Activated CD4-positive, alpha-beta T cell treated with anti-CD3 and anti-CD28 coated beads, Interleukin-2, amount 50 U/mL, for 48 hours (primary cell): ENCODE measurements around the gene AMZ2.
"Not testable (repeated sequence)": the region's sequence is repeated elsewhere in the genome, so short reads cannot be mapped to it uniquely, and the experiment has no call there.

Experiments used
- DNase-seq, 2 experiments: peaks; one replicate each; pipeline ENCODE4 v3.0.0-alpha.2; 2020

Gene AMZ2, protein sequence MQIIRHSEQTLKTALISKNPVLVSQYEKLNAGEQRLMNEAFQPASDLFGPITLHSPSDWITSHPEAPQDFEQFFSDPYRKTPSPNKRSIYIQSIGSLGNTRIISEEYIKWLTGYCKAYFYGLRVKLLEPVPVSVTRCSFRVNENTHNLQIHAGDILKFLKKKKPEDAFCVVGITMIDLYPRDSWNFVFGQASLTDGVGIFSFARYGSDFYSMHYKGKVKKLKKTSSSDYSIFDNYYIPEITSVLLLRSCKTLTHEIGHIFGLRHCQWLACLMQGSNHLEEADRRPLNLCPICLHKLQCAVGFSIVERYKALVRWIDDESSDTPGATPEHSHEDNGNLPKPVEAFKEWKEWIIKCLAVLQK

DNA sequence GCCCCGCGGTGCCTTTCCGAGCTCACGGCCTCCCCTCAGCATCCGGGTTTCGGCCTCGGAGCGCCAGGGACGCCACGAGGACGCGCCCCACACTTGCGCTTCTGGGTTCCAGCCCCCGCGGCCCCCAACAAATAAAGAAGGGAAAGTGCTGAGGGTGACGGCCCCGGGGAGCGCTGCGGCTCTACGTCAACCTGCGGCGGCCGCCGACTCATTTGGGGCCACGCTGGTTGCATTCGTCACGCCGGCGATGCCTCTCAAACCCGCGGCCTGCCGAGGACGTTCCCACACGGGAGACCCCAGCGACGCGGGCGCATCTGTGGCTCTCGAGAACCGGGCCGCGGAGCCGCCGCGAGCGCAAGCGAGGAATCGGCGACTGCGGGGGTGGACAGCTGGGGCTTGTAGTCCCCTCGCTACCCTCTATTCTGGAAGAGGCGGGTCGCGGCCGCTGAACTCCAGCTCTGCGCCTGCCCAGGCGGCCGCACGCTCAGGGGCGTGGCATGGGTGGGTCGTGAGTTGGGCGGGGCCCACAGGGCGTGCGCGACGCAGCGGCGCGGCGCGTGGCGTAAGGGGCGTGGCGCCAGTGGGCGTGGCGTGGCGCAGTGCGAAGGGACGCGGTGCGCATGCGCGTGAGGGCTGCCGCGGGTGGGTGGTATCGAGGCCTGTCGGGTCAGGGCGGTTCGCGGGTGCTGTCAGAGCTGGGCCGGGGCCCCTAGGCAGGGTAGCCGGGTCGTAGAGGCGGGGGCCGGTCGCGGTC is at the start of gene AMZ2:
Gene AMZ2 (plus strand): TSS at position 599 of the 754 bp plus-strand sequence. CDS start 2,145 bp downstream, outside the sequence.
- DNase-seq: peak; percentile 97

DNA sequence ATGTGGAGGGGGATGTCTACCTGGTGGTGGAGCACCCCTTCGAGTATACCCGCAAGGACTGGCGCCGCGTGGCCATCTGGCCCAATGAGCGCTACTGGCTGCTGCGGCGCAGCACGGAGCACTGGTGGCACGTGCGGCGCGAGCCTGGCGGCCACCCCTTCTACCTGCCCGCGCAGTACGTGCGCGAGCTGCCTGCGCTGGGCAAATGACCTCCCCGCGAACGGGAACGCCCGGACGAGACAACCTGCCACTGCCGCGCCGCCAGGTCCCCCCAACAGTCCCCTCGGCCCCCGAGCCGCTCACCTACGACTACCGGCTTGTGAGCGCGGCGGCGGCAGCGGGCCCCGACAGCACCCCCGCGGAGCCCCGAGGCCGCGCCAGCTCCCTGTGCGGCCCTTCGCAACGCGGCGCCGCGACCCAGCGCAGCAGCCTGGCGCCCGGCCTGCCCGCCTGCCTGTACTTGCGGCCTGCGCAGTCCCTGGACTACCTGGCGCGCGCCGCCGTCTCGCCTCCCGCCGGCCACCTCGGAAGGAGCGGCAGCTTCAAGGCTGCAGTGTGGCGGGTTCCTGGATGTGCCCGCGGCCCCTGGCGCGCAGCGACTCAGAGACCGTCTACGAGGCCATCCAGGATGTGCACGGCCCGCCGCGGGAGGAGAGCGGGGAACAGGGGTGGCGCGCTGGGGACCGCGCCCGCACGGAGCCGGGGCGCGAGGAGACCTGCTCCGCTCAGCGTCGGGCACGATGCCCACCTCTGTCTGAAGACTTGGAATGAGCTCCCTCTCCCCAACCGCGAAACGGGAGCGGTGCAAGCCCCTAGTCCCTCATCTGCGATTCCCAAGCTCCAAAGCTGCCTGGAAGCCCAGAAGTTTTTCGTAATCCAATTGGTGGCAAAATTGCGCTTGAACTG is 48.7 kb upstream of the AMZ2 start:
- peak; percentile 51 to 60 for DNase-seq

DNA sequence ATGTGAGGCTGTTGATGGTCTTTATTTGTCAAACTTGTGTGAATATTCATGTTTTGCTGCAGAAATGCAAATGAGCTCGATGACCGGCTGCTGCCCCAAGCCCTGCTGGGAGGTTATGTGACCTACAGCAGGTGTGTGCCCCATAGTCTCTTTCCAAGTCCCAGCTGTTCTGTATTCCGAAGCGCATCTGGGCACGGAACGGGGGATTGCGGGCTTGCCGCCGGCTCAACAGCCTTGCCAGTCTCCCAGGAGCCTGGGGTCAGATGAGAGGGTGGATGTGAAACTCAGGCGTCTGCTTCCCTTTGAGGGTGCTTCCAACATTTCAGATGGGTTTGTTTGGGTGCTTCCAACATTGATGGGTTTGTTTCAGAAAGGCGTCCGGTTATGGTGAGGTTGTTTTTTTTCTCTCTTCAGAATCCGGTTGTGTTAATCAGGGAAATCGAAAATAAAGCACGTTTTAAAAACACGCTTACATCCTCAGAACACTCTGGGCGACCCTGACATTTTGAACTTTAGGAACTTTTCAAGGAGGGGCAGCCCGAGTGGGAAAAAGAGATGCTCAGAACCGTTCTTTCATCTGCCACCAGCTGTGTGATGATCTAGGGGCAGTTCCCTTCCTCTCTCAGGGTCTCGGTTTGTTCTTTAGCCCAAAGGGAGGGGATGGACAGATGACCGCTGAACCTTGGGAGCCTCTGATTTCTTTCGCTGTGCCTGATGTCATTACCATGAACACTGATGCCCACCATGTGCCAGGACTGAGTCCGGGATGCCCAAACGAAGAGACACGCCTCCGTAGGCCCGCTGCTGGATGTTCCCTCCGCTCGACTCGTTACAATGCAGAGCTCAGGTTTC is 47.8 kb upstream of the AMZ2 start:
- DNase-seq: peak; percentile 29 to 40

DNA sequence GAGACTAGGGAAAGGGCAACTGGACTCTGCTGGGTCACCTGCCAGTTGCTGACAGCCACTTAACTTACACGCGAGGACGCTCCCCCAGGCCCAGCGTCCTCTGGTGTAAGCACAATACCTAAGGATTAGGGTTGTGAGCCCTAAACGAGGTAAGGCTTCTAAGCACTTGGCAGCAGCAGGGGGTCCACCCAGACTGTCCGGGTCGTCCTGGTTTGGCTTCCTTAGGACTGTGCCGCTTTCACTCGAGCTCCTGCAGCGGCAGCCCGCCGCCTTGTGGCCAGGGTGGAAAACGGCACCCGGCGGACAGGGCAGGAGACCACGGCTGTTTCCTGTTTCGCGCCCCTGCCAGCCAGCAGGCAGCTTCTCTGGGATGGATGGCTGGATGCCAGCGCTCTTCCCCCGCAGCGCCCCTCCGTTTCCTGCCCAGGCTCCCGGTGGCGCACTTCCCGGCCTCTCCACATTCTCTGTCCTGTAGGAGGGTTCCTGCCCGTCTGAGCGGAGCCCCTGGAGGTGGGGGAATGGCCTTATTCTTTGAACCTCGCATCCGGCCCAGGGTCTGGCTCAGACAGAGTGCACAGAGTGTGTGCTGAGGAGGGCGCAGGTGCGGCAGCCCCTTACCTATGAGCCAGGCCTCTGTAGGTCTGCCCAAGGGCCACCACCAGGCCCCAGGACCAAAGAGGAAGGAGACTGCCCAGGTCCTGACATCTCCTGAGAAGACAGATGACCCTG is 47.0 kb upstream of the AMZ2 start:
- DNase-seq: peak; percentile 81 to 86

DNA sequence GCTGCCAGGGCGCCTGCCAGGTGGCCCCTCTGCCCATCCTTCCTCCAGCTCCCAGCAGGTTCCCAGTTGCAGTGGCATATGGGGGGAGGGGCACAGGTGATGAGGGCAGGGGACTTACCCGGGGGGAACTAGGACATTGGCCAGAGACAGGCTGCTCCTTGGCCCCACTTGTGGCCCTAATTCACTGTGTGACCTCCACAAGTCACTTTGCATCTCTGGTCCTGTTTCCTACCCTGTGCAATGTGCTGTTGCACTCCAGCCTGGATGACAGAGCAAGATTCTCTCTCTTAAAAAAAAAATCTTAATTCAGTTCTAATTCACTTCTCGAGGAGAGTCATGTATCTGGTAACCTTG is 46.4 kb upstream of the AMZ2 start:
- not testable (repeated sequence) for DNase-seq

DNA sequence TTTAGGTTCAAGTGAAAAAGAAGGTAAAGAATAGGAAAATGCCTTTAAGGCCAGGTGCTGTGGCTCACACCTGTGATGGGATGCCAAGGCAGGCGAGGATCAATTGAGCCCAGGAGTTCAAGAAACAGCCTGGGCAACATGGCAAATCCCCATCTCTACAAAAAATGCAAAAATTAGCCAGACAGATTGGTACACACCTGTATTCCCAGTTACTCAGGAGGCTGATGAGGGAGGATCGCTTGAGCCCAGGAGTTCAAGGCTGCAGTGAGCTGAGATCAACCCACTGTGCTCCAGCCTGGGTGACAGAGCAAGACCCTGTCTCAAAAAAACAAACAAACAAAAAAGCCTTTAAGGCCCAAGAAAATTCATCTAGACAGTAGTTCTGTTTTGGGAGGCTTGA is 45.5 kb upstream of the AMZ2 start:
- DNase-seq: not testable (repeated sequence)

DNA sequence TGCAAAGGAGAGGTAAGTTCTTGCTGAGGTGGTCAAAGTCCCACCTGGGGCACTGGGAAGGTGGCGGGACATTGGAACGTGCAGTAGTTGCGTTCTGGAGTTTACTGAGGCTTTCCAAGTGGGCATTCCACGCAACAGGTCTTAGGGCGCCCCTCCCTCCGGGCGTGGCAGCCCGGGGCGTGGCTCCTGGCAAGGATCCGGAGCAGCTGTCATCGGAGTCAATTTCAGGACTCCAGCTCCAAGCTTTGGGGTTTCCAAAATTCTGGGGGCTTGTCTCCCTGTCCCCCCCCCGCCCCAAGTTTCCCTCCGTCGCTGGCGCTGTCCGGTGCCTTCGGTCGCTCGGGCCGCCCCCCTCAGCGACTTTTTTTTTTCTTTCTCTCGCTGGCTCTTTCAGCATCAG is 43.1 kb upstream of the AMZ2 start:
- DNase-seq: peak; percentile 29 to 48

DNA sequence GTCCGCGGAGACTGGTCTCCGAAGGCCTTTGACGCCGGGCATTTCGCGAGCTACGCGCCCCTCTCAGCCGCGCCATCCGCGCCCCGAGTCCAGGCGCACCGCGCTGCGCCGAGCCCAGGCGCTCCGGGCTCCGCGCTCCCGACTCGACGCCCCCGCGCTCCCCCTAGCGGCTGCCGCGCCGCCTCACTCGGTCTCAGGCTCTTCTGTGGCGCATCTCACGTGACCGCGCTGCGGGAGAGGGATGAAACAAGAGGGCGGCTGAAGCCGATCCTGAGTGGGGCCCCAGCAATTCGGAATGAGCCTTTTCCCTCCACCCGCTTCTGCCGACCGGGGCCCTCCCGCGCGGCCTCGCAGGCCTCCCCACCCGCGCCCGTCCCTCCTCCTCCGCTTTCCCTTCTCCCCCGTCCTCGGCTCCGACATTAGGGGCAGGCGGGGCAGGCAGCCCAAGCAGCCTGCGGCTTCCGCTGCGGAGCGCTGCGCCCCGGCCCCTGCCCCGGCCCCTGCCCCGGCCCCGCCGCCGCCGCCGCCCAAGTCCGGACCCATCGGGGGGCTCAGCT is 42.5 kb upstream of the AMZ2 start:
- peak; percentile 92 to 94 for DNase-seq

DNA sequence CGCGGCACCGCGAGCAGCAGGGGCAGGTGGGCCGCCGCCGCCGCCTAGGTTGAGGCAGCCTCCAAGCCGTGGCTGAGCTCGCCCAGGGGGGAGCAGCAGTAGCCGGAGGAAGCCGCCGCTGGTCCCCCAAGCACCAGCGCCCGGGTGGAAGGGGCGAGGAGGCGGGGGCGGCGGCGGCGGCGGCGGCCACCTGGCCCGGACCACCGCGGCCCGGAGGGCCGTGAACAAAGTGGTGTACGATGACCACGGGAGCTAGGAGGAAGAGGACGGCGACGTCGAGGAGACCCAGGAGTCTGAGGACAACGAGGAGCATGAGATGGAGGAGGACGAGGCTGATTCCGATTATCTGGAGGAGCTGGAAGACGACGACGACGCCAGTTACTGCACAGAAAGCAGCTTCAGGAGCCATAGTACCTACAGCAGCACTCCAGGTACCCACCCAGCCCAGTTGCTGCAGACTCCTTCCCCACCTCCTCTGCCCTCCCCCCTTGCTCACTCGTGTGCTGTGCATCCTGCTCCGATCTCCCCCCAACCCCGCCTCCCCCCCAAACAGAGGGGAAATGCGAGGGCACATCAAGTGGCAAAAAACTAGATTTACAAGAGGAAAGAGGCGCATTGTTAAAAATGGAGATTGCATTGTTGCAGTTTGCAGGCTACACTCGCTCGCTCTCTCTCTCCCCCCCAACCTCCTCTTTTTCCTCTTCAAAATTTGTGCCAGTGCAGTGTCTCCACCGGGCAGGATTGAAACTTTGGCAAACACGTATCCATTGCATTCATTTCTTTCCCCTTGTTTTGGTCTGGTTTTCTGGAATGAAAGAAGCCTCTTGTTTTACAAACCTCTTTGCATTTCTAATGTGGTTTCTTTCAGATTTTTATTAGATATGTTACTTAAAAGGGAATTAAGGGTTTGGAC is 41.8 kb upstream of the AMZ2 start:
- DNase-seq: peak; percentile 31 to 41

DNA sequence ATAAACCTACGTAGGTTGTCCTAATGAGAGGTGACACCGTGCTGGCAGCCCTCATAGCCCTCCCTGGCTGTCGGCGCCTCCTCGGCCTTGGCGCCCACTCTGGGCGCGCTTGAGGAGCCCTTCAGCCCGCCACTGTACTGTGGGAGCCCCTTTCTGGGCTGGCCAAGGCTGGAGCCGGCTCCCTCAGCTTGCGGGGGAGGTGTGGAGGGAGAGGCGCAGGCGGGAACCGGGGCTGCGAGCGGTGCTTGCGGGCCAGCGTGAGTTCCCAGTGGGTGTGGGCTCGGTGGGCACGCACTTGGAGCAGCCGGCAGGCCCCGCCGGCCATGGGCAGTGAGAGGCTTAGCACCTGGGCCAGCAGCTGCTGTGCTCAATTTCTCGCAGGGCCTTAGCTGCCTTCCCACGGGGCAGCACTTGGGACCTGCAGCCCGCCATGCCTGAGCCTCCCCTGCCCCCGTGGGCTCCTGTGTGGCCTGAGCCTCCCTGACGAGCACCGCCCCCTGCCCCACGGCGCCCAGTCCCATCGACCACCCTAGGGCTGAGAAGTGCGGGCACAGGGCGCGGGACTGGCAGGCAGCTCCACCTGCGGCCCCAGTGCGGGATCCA is 40.1 kb upstream of the AMZ2 start:
- no peak for DNase-seq

DNA sequence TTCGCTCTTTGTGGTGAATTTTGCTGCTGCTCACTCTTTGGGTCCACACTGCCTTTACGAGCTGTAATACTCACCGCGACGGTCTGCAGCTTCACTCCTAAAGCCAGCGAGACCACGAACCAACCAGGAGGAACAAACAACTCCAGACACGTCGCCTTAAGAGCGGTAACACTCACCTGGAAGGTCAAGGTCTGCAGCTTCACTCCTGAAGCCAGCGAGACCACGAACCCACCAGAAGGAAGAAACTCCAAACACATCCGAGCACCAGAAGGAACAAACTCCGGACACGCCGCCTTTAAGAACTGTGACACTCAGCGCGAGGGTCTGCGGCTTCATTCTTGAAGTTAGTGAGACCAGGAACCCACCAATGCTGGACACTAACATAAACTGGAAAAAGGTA is 39.2 kb upstream of the AMZ2 start:
- DNase-seq: not testable (repeated sequence)

DNA sequence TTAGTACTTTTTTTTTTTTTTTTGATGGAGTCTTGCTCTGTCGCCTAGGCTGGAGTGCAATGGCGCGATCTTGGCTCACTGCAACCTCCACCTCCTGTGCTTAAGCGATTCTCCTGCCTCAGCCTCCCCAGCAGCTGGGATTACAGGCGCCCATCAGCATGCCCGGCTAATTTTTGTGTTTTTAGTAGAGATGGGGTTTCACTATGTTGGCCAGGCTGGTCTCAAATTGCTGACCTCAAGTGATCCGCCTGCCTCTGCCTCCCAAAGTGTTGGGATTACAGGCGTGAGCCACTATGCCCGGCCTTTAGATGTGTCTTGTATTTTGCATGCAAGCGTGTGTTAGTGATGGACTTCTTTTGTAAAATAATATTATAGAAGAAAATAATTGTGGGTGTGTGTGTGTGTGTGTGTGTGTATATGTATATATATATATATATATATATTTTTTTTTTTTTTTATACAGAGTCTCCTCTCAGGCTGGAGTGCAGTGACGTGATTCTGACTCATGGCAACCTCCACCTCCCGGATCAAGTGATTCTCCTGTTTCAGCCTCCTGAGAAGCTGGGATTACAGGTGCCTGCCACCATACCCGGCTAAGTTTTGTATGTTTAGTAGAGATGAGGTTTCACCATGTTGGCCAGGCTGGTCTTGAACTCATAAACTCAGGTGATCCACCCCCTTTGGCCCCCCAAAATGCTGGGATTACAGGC is 38.5 kb upstream of the AMZ2 start:
- DNase-seq: not testable (repeated sequence)

DNA sequence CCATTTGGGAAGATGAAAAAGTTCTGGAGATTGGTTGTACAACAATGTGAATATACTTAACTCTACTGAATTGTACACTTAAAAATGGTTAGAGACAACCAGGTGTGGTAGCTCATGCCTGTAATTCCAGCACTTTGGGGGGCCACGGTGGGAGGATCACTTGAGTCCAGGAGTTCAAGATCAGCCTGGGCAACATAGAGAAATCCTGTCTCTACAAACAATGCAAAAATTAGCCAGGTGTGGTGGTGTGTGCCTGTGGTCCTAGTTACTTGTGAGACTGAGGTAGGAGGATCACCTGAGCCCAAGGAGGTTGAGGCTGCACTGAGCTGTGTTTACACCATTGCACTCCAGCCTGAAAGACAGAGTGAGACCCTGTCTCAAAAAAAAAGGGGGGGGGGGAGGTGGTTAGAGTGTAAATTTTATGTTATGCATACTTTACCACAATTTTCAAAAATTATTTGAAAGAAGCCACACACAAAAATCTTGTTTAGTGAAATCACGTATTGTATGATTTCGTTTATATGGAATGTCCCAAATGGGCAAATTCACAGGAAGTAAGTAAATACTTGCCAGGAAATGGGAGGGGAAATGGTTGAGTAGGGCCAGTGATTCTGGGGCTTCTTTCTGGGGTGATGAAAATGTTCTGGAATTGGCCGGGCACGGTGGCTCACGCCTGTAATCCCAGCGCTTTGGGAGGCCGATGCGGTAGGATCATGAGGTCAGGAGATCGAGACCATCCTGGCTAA is 37.1 kb upstream of the AMZ2 start:
- no peak for DNase-seq

DNA sequence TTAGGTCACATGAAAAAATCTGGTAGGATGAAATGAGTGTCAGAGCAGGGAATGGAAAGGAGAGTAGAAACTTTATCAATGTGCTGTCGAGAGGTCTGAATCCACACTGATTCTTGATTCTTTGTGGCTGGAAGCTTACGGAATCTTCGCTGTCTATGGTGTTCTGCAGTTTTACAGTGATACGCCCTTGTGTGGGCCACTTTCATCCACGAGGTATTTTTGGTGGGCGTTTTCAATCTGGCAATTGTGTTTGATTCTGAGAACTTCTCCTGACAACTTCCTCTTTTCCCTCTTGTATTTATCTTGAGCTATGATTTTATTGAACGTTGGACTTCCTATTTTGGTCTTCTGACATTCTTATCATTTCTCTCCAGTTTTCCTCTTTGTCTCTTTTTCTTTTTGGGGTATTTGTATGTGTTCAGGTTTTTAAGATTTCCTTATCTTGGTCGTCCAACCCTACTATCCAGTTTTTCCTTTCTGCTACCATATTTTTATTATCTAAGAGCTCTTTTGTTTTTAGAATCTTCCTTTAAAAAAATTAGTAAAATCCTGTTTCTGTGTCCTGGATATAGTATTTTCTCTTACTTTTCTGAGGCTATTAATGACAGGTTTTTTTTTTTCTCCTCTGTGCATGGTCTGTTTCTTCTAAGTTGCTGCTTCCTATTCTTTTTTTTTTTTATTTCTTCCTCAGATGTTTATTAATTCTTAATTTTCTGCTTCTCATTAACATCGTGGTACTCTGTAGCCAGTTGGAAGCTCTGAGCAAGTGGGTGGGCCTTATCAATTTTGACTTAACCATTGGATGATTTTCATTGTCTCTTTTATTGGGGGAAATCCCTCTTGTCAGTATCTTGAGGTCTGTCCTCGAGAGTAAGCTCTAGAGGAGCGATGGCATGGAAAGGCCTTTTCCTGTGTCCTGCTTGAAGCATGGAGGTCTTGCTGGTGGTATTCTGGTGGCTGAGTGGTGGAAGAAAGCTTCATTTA is 34.1 kb upstream of the AMZ2 start:
- not testable (repeated sequence) for DNase-seq

DNA sequence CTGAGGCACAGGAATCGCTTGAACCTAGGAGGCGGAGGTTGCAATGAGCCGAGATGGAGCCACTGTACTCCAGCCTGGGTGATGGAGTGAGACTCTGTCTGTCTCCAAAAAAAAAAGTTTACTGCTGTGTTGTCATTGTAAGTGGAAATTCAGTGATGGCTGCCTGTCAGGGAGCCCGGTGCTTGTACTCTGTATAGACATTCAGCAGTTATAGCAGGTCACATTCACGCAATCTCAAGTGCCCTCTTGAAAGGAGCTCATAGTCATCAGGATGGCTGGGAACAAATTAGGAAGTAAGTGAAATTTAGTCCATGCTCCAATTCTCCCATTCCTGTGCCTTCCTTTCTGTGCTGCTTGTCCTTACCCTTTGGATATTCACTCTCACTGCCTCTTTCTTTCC is 32.4 kb upstream of the AMZ2 start:
- DNase-seq: not testable (repeated sequence)

DNA sequence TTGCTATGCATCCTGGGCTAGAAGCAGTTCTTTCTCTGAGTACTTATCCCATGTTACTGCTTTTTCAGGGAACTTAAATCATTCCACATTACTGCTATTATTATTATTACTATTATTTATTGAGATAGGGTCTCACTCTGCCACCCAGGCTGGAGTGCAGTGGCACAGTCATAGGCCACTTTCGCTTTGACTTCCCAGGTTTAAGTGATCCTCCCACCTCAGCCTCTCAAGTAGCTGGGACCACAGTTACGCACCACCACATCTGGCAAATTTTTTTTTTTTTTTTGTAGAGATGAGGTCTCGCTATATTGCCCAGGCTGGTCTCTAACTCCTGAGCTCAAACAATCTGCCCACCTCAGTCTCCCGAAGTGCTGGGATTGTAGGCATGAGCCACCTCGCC is 28.4 kb upstream of the AMZ2 start:
- DNase-seq: not testable (repeated sequence)

DNA sequence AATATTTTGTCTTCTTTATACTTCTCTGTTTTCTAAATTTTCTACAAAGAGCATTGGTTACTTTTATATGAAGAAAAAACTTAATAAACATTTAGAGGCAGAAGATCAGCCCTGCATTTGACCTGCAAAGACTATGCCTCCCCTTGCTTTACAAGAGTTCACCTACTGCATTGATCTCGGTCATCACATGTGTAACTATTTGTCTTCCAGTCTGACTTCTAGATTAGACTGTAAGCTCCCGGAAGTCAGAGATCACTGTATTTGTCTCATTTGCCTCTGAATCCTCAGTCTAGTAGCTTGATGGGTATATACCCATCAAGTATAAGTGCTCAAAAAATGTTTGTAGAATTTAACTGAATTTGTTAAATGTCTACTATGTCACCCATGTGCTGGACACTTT is 27.7 kb upstream of the AMZ2 start:
- DNase-seq: not testable (repeated sequence)
